GM20000 (cell line): Measurements from ENCODE around the gene SLC16A6.
"Not testable (repeated sequence)": the region's sequence is repeated elsewhere in the genome, so short reads cannot be mapped to it uniquely, and the experiment has no call there.

Source experiments
- DNase-seq: peaks from one replicate; pipeline ENCODE4 v3.0.0; 2012; ENCODE audit warnings: low spot score
- TF ChIP-seq, protein P1 (sequence below): IDR thresholded peaks from 2 replicates; pipeline ENCODE4 v1.5.1; 2012; ENCODE audit warnings: mild to moderate bottlenecking, control low read depth; ENCODE audit errors: extremely low read depth, missing control alignments

Gene SLC16A6

DNA sequence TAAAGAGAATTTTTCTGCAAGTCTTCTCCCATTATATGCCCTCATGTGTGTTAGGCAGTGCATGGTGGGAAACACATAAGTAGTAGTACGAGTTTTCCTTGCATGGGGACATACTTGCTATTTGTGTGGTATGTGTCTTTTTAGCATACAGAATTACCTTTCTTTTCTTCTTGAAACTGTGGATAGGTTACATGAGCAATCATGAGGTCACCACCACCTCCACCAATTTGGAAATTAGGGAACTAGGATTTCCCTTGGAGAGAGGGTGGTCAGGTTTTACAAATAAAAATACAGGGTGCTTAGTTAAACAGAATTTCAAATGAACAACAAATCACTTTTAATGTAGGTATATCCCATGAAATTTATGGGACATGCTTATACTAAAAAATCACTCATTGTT is 59.4 kb downstream of the SLC16A6 start:
- no peak for DNase-seq
- TF ChIP-seq, protein P1, sequence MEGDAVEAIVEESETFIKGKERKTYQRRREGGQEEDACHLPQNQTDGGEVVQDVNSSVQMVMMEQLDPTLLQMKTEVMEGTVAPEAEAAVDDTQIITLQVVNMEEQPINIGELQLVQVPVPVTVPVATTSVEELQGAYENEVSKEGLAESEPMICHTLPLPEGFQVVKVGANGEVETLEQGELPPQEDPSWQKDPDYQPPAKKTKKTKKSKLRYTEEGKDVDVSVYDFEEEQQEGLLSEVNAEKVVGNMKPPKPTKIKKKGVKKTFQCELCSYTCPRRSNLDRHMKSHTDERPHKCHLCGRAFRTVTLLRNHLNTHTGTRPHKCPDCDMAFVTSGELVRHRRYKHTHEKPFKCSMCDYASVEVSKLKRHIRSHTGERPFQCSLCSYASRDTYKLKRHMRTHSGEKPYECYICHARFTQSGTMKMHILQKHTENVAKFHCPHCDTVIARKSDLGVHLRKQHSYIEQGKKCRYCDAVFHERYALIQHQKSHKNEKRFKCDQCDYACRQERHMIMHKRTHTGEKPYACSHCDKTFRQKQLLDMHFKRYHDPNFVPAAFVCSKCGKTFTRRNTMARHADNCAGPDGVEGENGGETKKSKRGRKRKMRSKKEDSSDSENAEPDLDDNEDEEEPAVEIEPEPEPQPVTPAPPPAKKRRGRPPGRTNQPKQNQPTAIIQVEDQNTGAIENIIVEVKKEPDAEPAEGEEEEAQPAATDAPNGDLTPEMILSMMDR, result no peak

DNA sequence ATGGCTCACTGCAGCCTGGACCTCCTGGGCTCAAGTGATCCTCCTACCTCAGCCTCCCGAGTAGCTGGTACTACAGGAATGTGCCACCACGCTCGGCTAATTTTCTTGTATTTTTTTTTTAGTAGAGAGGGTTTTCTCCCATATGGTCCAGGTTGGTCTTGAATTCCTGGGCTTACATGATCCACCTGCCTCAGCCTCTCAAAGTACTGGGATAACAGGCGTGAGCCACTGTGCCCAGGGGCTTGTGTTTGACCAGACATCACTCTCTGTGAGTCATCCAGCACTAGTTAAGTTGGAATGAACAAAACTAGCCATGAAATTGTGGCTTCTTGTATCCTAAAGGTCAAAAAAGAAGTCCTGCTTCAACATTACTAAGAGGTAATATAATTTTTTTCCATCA is 59.8 kb downstream of the SLC16A6 start:
- not testable (repeated sequence) for DNase-seq

DNA sequence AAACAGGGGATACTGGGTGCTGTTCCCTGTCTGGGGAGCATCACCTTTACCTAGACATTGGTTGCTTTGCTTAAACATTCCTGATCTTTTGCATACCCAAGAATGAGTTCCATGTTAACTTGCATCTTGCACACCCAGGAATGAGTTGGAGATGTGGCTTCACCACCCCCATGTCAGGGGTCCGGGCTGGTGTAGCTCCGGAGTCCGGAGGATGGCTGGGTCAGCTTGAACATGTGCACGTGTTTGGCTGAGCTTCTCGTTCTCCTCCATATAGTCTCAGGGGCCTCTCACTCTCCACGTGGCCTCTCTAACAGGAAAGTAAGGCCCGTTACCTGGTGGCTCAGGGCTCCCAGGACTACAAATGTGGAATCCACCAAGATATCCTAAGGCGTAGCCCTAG is 61.3 kb downstream of the SLC16A6 start:
- TF ChIP-seq, protein P1, result no peak
- DNase-seq, result no peak

DNA sequence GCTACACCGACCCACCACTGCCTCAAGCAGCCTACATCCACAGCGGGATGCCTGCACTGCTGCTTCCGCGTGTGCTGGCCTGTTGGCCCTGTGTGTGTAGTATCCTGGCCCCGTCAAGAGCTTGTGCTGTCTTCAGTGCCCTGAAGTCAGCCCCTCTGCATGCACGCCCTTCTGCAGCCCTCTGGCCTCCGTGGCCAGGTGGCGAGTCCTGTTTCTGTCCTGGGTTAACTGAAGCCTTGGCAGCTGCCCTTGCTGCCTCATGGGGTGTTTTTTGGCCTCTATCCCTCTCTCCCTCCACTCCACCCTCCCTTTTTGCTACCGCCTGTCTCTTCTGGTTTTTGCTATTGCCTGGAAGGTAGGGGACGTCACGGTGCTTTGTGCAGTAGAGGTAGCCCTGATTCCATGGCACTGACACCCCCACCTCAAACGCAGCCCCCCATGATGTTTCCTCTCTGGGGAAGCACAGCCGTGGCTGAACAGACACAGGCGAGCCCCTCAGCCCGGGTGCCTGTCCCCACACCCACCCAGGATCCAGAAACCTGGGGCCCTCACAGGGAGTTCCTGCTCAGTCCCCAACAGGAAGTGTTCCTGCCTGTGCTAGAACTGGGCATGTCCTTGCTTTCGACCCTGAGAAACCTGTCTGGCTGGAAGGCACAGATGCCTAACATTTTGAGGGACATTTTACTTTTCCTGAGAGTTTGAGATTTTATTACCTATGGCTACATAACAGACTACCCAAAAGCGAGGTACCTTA is 61.9 kb downstream of the SLC16A6 start:
- DNase-seq, result no peak
- TF ChIP-seq, protein P1, result no peak

DNA sequence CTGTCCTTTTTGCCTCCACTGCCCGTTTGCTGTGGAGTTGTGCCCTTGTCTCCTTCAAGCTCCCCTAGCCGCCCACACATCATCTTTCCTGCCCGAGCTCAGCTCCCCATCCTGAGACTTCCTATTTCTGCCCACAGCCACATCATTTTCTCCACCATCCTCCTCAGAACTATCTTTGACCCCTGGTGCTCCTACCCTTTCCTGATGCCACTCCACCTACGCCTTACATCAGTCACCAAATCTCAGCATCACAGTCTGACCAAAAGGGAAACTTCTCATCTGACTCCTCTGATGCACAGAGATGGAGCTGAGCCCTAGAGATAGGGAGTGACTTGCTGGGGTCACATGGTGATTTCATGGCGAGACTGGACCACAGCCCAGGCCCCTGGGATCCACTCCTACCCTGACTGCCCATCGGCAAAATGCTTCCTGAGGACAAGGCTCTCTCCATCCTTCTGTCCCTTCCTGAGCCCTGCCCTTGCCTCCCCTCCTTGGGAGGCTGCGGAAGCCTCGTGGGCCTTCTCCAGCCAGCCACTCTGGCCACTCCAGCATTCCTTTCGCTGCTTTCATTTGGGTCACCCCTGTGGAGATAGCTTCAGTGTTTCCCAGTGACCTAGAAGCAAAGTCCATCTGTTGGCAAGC is 62.8 kb downstream of the SLC16A6 start:
- DNase-seq, result not testable (repeated sequence)

DNA sequence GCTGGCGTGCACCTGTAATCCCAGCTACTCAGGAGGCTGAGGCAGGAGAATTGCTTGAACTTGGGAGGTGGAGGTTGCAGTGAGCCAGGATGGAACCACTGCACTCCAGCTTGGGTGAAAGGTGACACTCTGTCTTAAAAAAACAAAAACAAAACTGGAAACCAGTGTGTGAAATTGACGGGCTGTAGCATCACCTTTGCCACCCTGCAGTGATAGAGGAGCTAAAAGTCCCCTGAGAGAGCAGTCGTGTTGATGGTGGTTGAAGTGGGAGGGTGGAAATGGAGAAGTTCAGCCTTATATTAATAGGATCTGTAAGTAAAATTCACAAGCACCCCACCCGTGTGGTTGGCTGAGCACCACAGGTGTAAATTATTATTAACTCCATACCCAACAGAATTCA is 65.9 kb downstream of the SLC16A6 start:
- not testable (repeated sequence) for DNase-seq

DNA sequence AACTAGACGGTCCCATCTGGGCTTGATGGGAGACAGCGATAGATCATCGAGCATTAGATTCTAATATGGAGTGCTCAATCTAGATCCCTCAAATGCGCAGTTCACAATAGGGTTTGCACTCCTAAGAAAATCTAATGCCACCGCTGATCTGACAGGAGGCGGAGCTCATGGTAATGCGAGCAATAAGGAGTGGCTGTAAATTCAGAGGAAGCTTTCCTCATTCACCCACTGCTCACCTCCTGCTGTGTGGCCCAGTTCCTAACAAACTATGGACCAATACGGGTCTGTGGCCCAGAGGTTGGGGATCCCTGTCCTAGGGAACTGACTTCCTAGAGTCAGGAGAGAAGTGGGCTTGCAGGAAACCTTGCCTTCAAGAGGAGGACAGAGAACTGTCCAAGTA is 68.3 kb downstream of the SLC16A6 start:
- TF ChIP-seq, protein P1, result no peak
- DNase-seq, result no peak

DNA sequence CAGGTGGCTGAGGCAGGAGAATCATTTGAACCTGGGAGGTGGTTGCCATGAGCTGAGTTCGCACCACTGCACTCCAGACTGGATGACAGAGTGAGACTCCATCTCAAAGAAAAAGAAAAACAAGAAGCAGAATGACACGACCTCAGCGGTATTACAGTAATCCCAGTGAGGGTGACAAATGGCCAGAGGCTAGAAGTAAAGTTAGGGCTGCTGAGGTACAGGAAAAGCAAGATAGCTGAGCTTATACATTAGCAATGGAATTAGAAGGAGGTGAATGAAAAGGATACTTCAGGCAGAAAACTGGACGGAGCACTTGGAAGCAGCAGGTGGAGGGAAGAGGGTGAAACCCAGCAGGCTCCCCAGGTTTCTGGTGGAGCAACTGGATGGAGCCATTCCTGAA is 69.1 kb downstream of the SLC16A6 start:
- TF ChIP-seq, protein P1, result no peak
- no peak for DNase-seq

DNA sequence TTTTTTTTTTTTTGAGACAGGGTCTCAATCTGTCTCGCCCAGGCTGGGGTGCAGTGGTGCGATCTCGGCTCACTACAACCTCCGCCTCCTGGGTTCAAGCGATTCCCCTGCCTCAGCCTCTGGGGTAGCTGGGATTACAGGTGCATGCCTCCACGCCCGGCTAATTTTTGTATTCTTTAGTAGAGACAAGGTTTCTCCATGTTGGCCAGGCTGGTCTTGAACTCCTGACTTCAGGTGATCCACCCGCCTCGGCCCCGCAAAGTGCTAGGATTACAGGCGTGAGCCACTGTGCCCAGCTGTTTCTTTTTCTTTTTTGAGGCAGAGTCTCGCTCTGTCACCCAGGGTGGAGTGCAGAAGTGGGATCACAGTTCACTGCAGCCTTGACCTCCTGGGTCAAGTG is 70.1 kb downstream of the SLC16A6 start:
- DNase-seq, result not testable (repeated sequence)

DNA sequence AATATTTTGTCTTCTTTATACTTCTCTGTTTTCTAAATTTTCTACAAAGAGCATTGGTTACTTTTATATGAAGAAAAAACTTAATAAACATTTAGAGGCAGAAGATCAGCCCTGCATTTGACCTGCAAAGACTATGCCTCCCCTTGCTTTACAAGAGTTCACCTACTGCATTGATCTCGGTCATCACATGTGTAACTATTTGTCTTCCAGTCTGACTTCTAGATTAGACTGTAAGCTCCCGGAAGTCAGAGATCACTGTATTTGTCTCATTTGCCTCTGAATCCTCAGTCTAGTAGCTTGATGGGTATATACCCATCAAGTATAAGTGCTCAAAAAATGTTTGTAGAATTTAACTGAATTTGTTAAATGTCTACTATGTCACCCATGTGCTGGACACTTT is 70.7 kb downstream of the SLC16A6 start:
- not testable (repeated sequence) for DNase-seq

DNA sequence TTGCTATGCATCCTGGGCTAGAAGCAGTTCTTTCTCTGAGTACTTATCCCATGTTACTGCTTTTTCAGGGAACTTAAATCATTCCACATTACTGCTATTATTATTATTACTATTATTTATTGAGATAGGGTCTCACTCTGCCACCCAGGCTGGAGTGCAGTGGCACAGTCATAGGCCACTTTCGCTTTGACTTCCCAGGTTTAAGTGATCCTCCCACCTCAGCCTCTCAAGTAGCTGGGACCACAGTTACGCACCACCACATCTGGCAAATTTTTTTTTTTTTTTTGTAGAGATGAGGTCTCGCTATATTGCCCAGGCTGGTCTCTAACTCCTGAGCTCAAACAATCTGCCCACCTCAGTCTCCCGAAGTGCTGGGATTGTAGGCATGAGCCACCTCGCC is 71.5 kb downstream of the SLC16A6 start:
- DNase-seq, result not testable (repeated sequence)
